T47D (cell line): ENCODE measurements around the gene RASSF7.
"Not testable (repeated sequence)": the region's sequence is repeated elsewhere in the genome, so short reads cannot be mapped to it uniquely, and the experiment has no call there.

ENCODE experiments used
- DNase-seq, 2 experiments: peaks; one replicate each; pipeline versions ENCODE4 v3.0.0 to v3.0.0-alpha.2; 2011 to 2012; ENCODE audit warnings: low read depth in 1 of 2, low spot score in 1 of 2
- JUND ChIP-seq: IDR thresholded peaks from 2 replicates; pipeline ENCODE4 v1.6.1; 2012; ENCODE audit warnings: low read depth
- in situ Hi-C: cut with HindIII; loops from 2 replicates; pipeline ENCODE4 v1.10.0; 2016; ENCODE audit warnings: low sequenced_read_pairs, low pct_unique_long_range_greater_than_20kb

Gene RASSF7

GRCh38 chr11:560305-561147 is at the start of gene RASSF7, which contains the start of gene LMNTD2:
Gene RASSF7 (plus strand): TSS chr11:560970. CDS start chr11:561769, 799 bp downstream.
Gene LMNTD2 (minus strand): TSS chr11:560738. CDS start chr11:560716, 22 bp downstream.
- in situ Hi-C loops, result no loop called here
- TF ChIP-seq JUND, result no peak
- peak; percentile 92 to 95 for DNase-seq

GRCh38 chr11:512761-513595 is 47.8 kb upstream of the RASSF7 start:
- DNase-seq, result no peak
- no peak for TF ChIP-seq JUND
- in situ Hi-C loops, result no loop called here

GRCh38 chr11:514606-515005 is 46.2 kb upstream of the RASSF7 start:
- TF ChIP-seq JUND, result no peak
- DNase-seq, result no peak
- in situ Hi-C loops, result no loop called here

GRCh38 chr11:515131-515530 is 45.6 kb upstream of the RASSF7 start:
- in situ Hi-C loops, result no loop called here
- TF ChIP-seq JUND, result no peak
- peak in 1 of 2 experiments; percentile 64 for DNase-seq

GRCh38 chr11:516400-516799 is 44.4 kb upstream of the RASSF7 start:
- no peak for TF ChIP-seq JUND
- DNase-seq, result no peak
- in situ Hi-C loops, result no loop called here

- in situ Hi-C loops, DNase-seq: not testable (repeated sequence)
Observed at GRCh38 chr11:516918-517685, 43.7 kb upstream of the RASSF7 start.

GRCh38 chr11:518463-519202 is 42.1 kb upstream of the RASSF7 start:
- DNase-seq, result peak; percentile 67 to 94
- TF ChIP-seq JUND, result no peak
- in situ Hi-C loops, result no loop called here

- in situ Hi-C loops, result no loop called here
- TF ChIP-seq JUND, result no peak
- DNase-seq, result no peak
Observed at GRCh38 chr11:520428-521176, 40.2 kb upstream of the RASSF7 start.

GRCh38 chr11:521177-521688 is 39.5 kb upstream of the RASSF7 start:
- TF ChIP-seq JUND, result no peak
- no peak for DNase-seq
- in situ Hi-C loops, result no loop called here

GRCh38 chr11:526192-526591 is 34.6 kb upstream of the RASSF7 start:
- no peak for TF ChIP-seq JUND
- in situ Hi-C loops, result no loop called here
- peak; percentile 40 to 59 for DNase-seq
